GM23248 (cell line): ENCODE results near the gene PCDHGC4.

Experiments
- EZH2 ChIP-seq: fragments of 200-600 bp; sonication (generic); IDR thresholded peaks from 2 replicates; pipeline ENCODE4 v1.6.1; 2018; ENCODE audit warnings: antibody characterized with exemption, mild to moderate bottlenecking; ENCODE audit not compliant: insufficient read depth, poor library complexity, severe bottlenecking
- EZH2phosphoT487 ChIP-seq: fragments of 200-600 bp; sonication (generic); IDR thresholded peaks from 2 replicates; pipeline ENCODE4 v1.6.1; 2018; ENCODE audit warnings: antibody characterized with exemption, moderate library complexity, mild to moderate bottlenecking, low read depth; ENCODE audit not compliant: insufficient read depth

GRCh38 chr5:141503681-141504080 is 18.9 kb downstream of the PCDHGC4 start:
- no peak for TF ChIP-seq EZH2phosphoT487
- no peak for TF ChIP-seq EZH2
